GM18951 (cell line): Measurements from ENCODE around the gene CSTF3.

Experiments used
- POLR2A ChIP-seq: IDR thresholded peaks from 4 replicates; pipeline ENCODE4 v1.6.1; 2011; ENCODE audit warnings: mild to moderate bottlenecking; ENCODE audit not compliant: insufficient read length, insufficient read depth; ENCODE audit errors: extremely low read depth
- in situ Hi-C: fragments of 300-500 bp; cut with MboI; formaldehyde crosslinking; loops from one replicate; pipeline ENCODE4 v1.12.0; 2022; ENCODE audit warnings: low sequenced_read_pairs, mixed read lengths, inconsistent platforms; ENCODE audit not compliant: unreplicated experiment

CSTF3 gene

GRCh38 chr11:33161120-33162005 is at the start of gene CSTF3:
Gene CSTF3 (minus strand): TSS chr11:33161480. CDS start chr11:33161325, 155 bp downstream.
- in situ Hi-C loops, result loop anchor here (10.0 kb wide), 1 partner anchor 163 kb away; no protein-coding TSS in a partner anchor
- peak; percentile 81 for TF ChIP-seq POLR2A

- in situ Hi-C loops, result no loop called here
- no peak for TF ChIP-seq POLR2A
Measured at GRCh38 chr11:33208150-33208549, 46.9 kb upstream of the CSTF3 start.

- no peak for TF ChIP-seq POLR2A
- in situ Hi-C loops, result no loop called here
Measured at GRCh38 chr11:33207408-33207985, 46.2 kb upstream of the CSTF3 start.

GRCh38 chr11:33197915-33198727 is 36.8 kb upstream of the CSTF3 start:
- TF ChIP-seq POLR2A, result no peak
- in situ Hi-C loops, result no loop called here

- in situ Hi-C loops, result no loop called here
- TF ChIP-seq POLR2A, result no peak
Measured at GRCh38 chr11:33195462-33196173, 34.3 kb upstream of the CSTF3 start.

GRCh38 chr11:33194455-33194854 is 33.2 kb upstream of the CSTF3 start:
- in situ Hi-C loops, result no loop called here
- no peak for TF ChIP-seq POLR2A

- in situ Hi-C loops, result no loop called here
- no peak for TF ChIP-seq POLR2A
Measured at GRCh38 chr11:33191467-33191866, 30.2 kb upstream of the CSTF3 start.

GRCh38 chr11:33187998-33188722 is 26.9 kb upstream of the CSTF3 start:
- no peak for TF ChIP-seq POLR2A
- in situ Hi-C loops, result no loop called here

GRCh38 chr11:33185756-33186155 is 24.5 kb upstream of the CSTF3 start:
- in situ Hi-C loops, result no loop called here

GRCh38 chr11:33182246-33182878 is 21.1 kb upstream of the CSTF3 start:
- TF ChIP-seq POLR2A, result no peak
- in situ Hi-C loops, result no loop called here

More at GRCh38 chr11:33185756-33186155, 24.5 kb upstream of the CSTF3 start:
- no peak for TF ChIP-seq POLR2A

GRCh38 chr11:33179348-33179803 is 18.1 kb upstream of the CSTF3 start:
- no peak for TF ChIP-seq POLR2A
- in situ Hi-C loops, result no loop called here
